ENCODE results near the gene BRSK1. TPM values are rescaled to one million over a fixed set of nuclear protein-coding genes. Genes with fewer than 3 reads are reported as not detected.

BRSK1 gene
- polyA plus RNA-seq (2013, experiment 1 of 4), result 39.4 TPM
- 49.0 TPM for polyA plus RNA-seq (2013, experiment 2 of 4)
- 40.7 TPM for polyA plus RNA-seq (2013, experiment 3 of 4)
- 46.1 TPM for polyA plus RNA-seq (2013, experiment 4 of 4)

- H3K27ac ChIP-seq (ENCODE audit: insufficient read depth, low read depth, low read length, poor library complexity, severe bottlenecking), result peak within 1 kb of the TSS; percentile 63
Measured at GRCh38 chr19:55283548-55284377, at the start of gene BRSK1. Gene BRSK1 (plus strand): TSS chr19:55283997. CDS start chr19:55284443, 446 bp downstream.

GRCh38 chr19:55238030-55238429 lies 45.8 kb upstream of the BRSK1 start:
- no peaks in the 10 kb centered on the region for H3K4me1 ChIP-seq (ENCODE audit: control insufficient read depth, insufficient read depth, low read length)
- H3K36me3 ChIP-seq (ENCODE audit: control insufficient read depth, insufficient read depth, low read length), result peaks cover 47% of the 10 kb centered on the region
- H3K27ac ChIP-seq (ENCODE audit: insufficient read depth, low read depth, low read length, poor library complexity, severe bottlenecking), result no peak overlapping the region
- no peaks in the 10 kb centered on the region for H3K27me3 ChIP-seq (ENCODE audit: control insufficient read depth, insufficient read depth, low read length, poor library complexity, severe bottlenecking)
- no peak overlapping the region for H3K4me3 ChIP-seq (ENCODE audit: insufficient read depth, low read depth, low read length)
- 95 to 97% methylated on average over 8 of the region's 8 CpGs for WGBS, 2 experiments
- no peaks in the 10 kb centered on the region for H3K9me3 ChIP-seq (ENCODE audit: control insufficient read depth, low read length)

More at GRCh38 chr19:55283548-55284377, at the start of gene BRSK1:
- WGBS, 2 experiments, result 6 to 7% methylated on average over 37 to 41 of the region's 44 CpGs
- Histone ChIP-seq H3K9me3 (ENCODE audit: control insufficient read depth, low read length) (no peaks in the 10 kb centered on the region), H3K4me3 (ENCODE audit: insufficient read depth, low read depth, low read length) (peak within 1 kb of the TSS; percentile 64), H3K36me3 (ENCODE audit: control insufficient read depth, insufficient read depth, low read length) (peaks cover under 1% of the 10 kb centered on the region), H3K4me1 (ENCODE audit: control insufficient read depth, insufficient read depth, low read length) (peaks cover 21% of the 10 kb centered on the region), H3K27me3 (ENCODE audit: control insufficient read depth, insufficient read depth, low read length, poor library complexity, severe bottlenecking) (no peaks in the 10 kb centered on the region)

GRCh38 chr19:55239004-55239403 lies 44.8 kb upstream of the BRSK1 start:
- Histone ChIP-seq H3K4me1 (ENCODE audit: control insufficient read depth, insufficient read depth, low read length) (no peaks in the 10 kb centered on the region), H3K27ac (ENCODE audit: insufficient read depth, low read depth, low read length, poor library complexity, severe bottlenecking) (no peak overlapping the region), H3K9me3 (ENCODE audit: control insufficient read depth, low read length) (no peaks in the 10 kb centered on the region), H3K27me3 (ENCODE audit: control insufficient read depth, insufficient read depth, low read length, poor library complexity, severe bottlenecking) (no peaks in the 10 kb centered on the region), H3K36me3 (ENCODE audit: control insufficient read depth, insufficient read depth, low read length) (peaks cover 53% of the 10 kb centered on the region), H3K4me3 (ENCODE audit: insufficient read depth, low read depth, low read length) (no peak overlapping the region)
- WGBS, 2 experiments, result 96% methylated on average over 12 of the region's 12 CpGs

GRCh38 chr19:55240713-55241020 lies 43.1 kb upstream of the BRSK1 start:
- WGBS, 2 experiments, result 94 to 96% methylated on average over 5 to 6 of the region's 6 CpGs
- Histone ChIP-seq H3K9me3 (ENCODE audit: control insufficient read depth, low read length) (no peaks in the 10 kb centered on the region), H3K4me3 (ENCODE audit: insufficient read depth, low read depth, low read length) (no peak overlapping the region), H3K27ac (ENCODE audit: insufficient read depth, low read depth, low read length, poor library complexity, severe bottlenecking) (no peak overlapping the region), H3K27me3 (ENCODE audit: control insufficient read depth, insufficient read depth, low read length, poor library complexity, severe bottlenecking) (no peaks in the 10 kb centered on the region), H3K4me1 (ENCODE audit: control insufficient read depth, insufficient read depth, low read length) (no peaks in the 10 kb centered on the region), H3K36me3 (ENCODE audit: control insufficient read depth, insufficient read depth, low read length) (peaks cover 64% of the 10 kb centered on the region)

GRCh38 chr19:55241143-55241934 lies 42.5 kb upstream of the BRSK1 start:
- H3K36me3 ChIP-seq (ENCODE audit: control insufficient read depth, insufficient read depth, low read length), result peaks cover 61% of the 10 kb centered on the region
- no peak overlapping the region for H3K27ac ChIP-seq (ENCODE audit: insufficient read depth, low read depth, low read length, poor library complexity, severe bottlenecking)
- no peaks in the 10 kb centered on the region for H3K27me3 ChIP-seq (ENCODE audit: control insufficient read depth, insufficient read depth, low read length, poor library complexity, severe bottlenecking)
- no peaks in the 10 kb centered on the region for H3K9me3 ChIP-seq (ENCODE audit: control insufficient read depth, low read length)
- H3K4me1 ChIP-seq (ENCODE audit: control insufficient read depth, insufficient read depth, low read length), result no peaks in the 10 kb centered on the region
- whole genome bisulfite sequencing, 2 experiments, result 96% methylated on average over 37 of the region's 37 CpGs
- H3K4me3 ChIP-seq (ENCODE audit: insufficient read depth, low read depth, low read length), result no peak overlapping the region

GRCh38 chr19:55241935-55242464 lies 41.8 kb upstream of the BRSK1 start:
- H3K27ac ChIP-seq (ENCODE audit: insufficient read depth, low read depth, low read length, poor library complexity, severe bottlenecking), result no peak overlapping the region
- H3K36me3 ChIP-seq (ENCODE audit: control insufficient read depth, insufficient read depth, low read length), result peaks cover 54% of the 10 kb centered on the region
- H3K27me3 ChIP-seq (ENCODE audit: control insufficient read depth, insufficient read depth, low read length, poor library complexity, severe bottlenecking), result no peaks in the 10 kb centered on the region
- H3K4me1 ChIP-seq (ENCODE audit: control insufficient read depth, insufficient read depth, low read length), result no peaks in the 10 kb centered on the region
- H3K9me3 ChIP-seq (ENCODE audit: control insufficient read depth, low read length), result no peaks in the 10 kb centered on the region
- 95% methylated on average over 16 of the region's 16 CpGs for WGBS, 2 experiments
- no peak overlapping the region for H3K4me3 ChIP-seq (ENCODE audit: insufficient read depth, low read depth, low read length)

- Histone ChIP-seq H3K27ac (ENCODE audit: insufficient read depth, low read depth, low read length, poor library complexity, severe bottlenecking) (no peak overlapping the region), H3K9me3 (ENCODE audit: control insufficient read depth, low read length) (no peaks in the 10 kb centered on the region)
Measured at GRCh38 chr19:55242517-55242916, 41.3 kb upstream of the BRSK1 start.

GRCh38 chr19:55244004-55244680 lies 39.7 kb upstream of the BRSK1 start:
- 94 to 96% methylated on average over 12 of the region's 12 CpGs for WGBS, 2 experiments
- Histone ChIP-seq H3K9me3 (ENCODE audit: control insufficient read depth, low read length) (no peaks in the 10 kb centered on the region), H3K36me3 (ENCODE audit: control insufficient read depth, insufficient read depth, low read length) (peaks cover 44% of the 10 kb centered on the region), H3K27me3 (ENCODE audit: control insufficient read depth, insufficient read depth, low read length, poor library complexity, severe bottlenecking) (no peaks in the 10 kb centered on the region), H3K4me1 (ENCODE audit: control insufficient read depth, insufficient read depth, low read length) (no peaks in the 10 kb centered on the region), H3K4me3 (ENCODE audit: insufficient read depth, low read depth, low read length) (no peak overlapping the region), H3K27ac (ENCODE audit: insufficient read depth, low read depth, low read length, poor library complexity, severe bottlenecking) (no peak overlapping the region)

More at GRCh38 chr19:55242517-55242916, 41.3 kb upstream of the BRSK1 start:
- Histone ChIP-seq H3K27me3 (ENCODE audit: control insufficient read depth, insufficient read depth, low read length, poor library complexity, severe bottlenecking) (no peaks in the 10 kb centered on the region), H3K36me3 (ENCODE audit: control insufficient read depth, insufficient read depth, low read length) (peaks cover 51% of the 10 kb centered on the region), H3K4me3 (ENCODE audit: insufficient read depth, low read depth, low read length) (no peak overlapping the region), H3K4me1 (ENCODE audit: control insufficient read depth, insufficient read depth, low read length) (no peaks in the 10 kb centered on the region)
- WGBS, 2 experiments, result 88 to 94% methylated on average over 7 of the region's 7 CpGs

- Histone ChIP-seq H3K4me3 (ENCODE audit: insufficient read depth, low read depth, low read length) (no peak overlapping the region), H3K9me3 (ENCODE audit: control insufficient read depth, low read length) (no peaks in the 10 kb centered on the region), H3K27ac (ENCODE audit: insufficient read depth, low read depth, low read length, poor library complexity, severe bottlenecking) (no peak overlapping the region), H3K27me3 (ENCODE audit: control insufficient read depth, insufficient read depth, low read length, poor library complexity, severe bottlenecking) (no peaks in the 10 kb centered on the region), H3K36me3 (ENCODE audit: control insufficient read depth, insufficient read depth, low read length) (peaks cover 33% of the 10 kb centered on the region), H3K4me1 (ENCODE audit: control insufficient read depth, insufficient read depth, low read length) (no peaks in the 10 kb centered on the region)
- WGBS, 2 experiments, result 95% methylated on average over 23 of the region's 23 CpGs
Measured at GRCh38 chr19:55245236-55245904, 38.4 kb upstream of the BRSK1 start.

Data from ectodermal cell (in vitro differentiated cells).